Measurements from ENCODE around the gene TMEM132A. TPM values are rescaled to one million over a fixed set of nuclear protein-coding genes. Genes with fewer than 3 reads are reported as not detected.

The TMEM132A gene
- total RNA-seq, 1 experiment from 2014 or later = 29.2 TPM

- no peak for DNase-seq (ENCODE audit: low read depth)
Observed at GRCh38 chr11:60936467-60937143, 12.3 kb downstream of the TMEM132A start.

- DNase-seq (ENCODE audit: low read depth) = no peak
Observed at GRCh38 chr11:60937144-60937527, 12.9 kb downstream of the TMEM132A start.

GRCh38 chr11:60937811-60938210 lies 13.6 kb downstream of the TMEM132A start:
- no peak for DNase-seq (ENCODE audit: low read depth)

GRCh38 chr11:60938500-60938899 lies 14.2 kb downstream of the TMEM132A start:
- DNase-seq (ENCODE audit: low read depth) = no peak

GRCh38 chr11:60939301-60939700 lies 15.0 kb downstream of the TMEM132A start:
- DNase-seq (ENCODE audit: low read depth) = no peak

GRCh38 chr11:60939855-60940254 lies 15.6 kb downstream of the TMEM132A start:
- no peak for DNase-seq (ENCODE audit: low read depth)

- DNase-seq (ENCODE audit: low read depth) = no peak
Observed at GRCh38 chr11:60941371-60942119, 17.3 kb downstream of the TMEM132A start.

- no peak for DNase-seq (ENCODE audit: low read depth)
Observed at GRCh38 chr11:60942219-60942618, 18.0 kb downstream of the TMEM132A start.

- no peak for DNase-seq (ENCODE audit: low read depth)
Observed at GRCh38 chr11:60942970-60943565, 18.8 kb downstream of the TMEM132A start.

- no peak for DNase-seq (ENCODE audit: low read depth)
Observed at GRCh38 chr11:60944490-60945294, 20.4 kb downstream of the TMEM132A start.

- DNase-seq (ENCODE audit: low read depth) = no peak
Observed at GRCh38 chr11:60945295-60945667, 21.0 kb downstream of the TMEM132A start.

- DNase-seq (ENCODE audit: low read depth) = no peak
Observed at GRCh38 chr11:60946601-60947264, 22.5 kb downstream of the TMEM132A start.

- DNase-seq (ENCODE audit: low read depth) = no peak
Observed at GRCh38 chr11:60947700-60948099, 23.4 kb downstream of the TMEM132A start.

GRCh38 chr11:60948250-60948649 lies 24.0 kb downstream of the TMEM132A start:
- DNase-seq (ENCODE audit: low read depth) = peak; percentile 26

GRCh38 chr11:60950024-60950423 lies 25.8 kb downstream of the TMEM132A start:
- no peak for DNase-seq (ENCODE audit: low read depth)

GRCh38 chr11:60950933-60951605 lies 26.8 kb downstream of the TMEM132A start:
- no peak for DNase-seq (ENCODE audit: low read depth)

GRCh38 chr11:60951606-60951903 lies 27.3 kb downstream of the TMEM132A start:
- no peak for DNase-seq (ENCODE audit: low read depth)

- peak; percentile 60 for DNase-seq (ENCODE audit: low read depth)
Observed at GRCh38 chr11:60951904-60952741, 27.9 kb downstream of the TMEM132A start, which contains the start of gene SLC15A3. Gene SLC15A3 (minus strand): TSS chr11:60952176. CDS start chr11:60951551, 625 bp downstream.

- DNase-seq (ENCODE audit: low read depth) = no peak
Observed at GRCh38 chr11:60952742-60953170, 28.5 kb downstream of the TMEM132A start.

GRCh38 chr11:60953781-60954180 lies 29.5 kb downstream of the TMEM132A start:
- no peak for DNase-seq (ENCODE audit: low read depth)
